GM12878 (cell line): ENCODE data around the gene SLCO4A1. TPM values are rescaled to one million over a fixed set of nuclear protein-coding genes. Genes with fewer than 3 reads are reported as not detected.
A peak's percentile ranks its signal among the peaks of the same experiment; 100 is the strongest.

Experiments used
- BCL11A ChIP-seq: IDR thresholded peaks from 2 replicates; pipeline ENCODE4 v1.6.1; 2011; ENCODE audit warnings: low read depth, low read length
- BCL3 ChIP-seq: IDR thresholded peaks from 2 replicates; pipeline ENCODE4 v1.6.1; 2011; ENCODE audit warnings: borderline replicate concordance, low read depth, mild to moderate bottlenecking, moderate library complexity, low read length; ENCODE audit not compliant: insufficient read depth, poor library complexity, severe bottlenecking
- BCLAF1 ChIP-seq: fragments of 450-650 bp; IDR thresholded peaks from 2 replicates; pipeline ENCODE4 v1.6.1; 2017; ENCODE audit warnings: antibody characterized with exemption, mild to moderate bottlenecking, moderate library complexity
- BMI1 ChIP-seq: fragments of 450-650 bp; IDR thresholded peaks from 2 replicates; pipeline ENCODE4 v1.6.1; 2016; ENCODE audit warnings: mild to moderate bottlenecking, moderate library complexity, borderline replicate concordance
- CHD2 ChIP-seq: IDR thresholded peaks from 2 replicates; pipeline ENCODE4 v1.6.1; 2011; ENCODE audit warnings: low read depth, low read length, improper control_type of control experiment, borderline replicate concordance
- DPF2 ChIP-seq: fragments of 450-650 bp; IDR thresholded peaks from 2 replicates; pipeline ENCODE4 v1.6.1; 2017; ENCODE audit warnings: mild to moderate bottlenecking
- KLF5 ChIP-seq: fragments of 450-650 bp; IDR thresholded peaks from 2 replicates; pipeline ENCODE4 v1.6.1; 2014; ENCODE audit warnings: mild to moderate bottlenecking; ENCODE audit not compliant: partially characterized antibody
- MXI1 ChIP-seq: fragments of 150-350 bp; IDR thresholded peaks from 2 replicates; pipeline ENCODE4 v1.6.1; 2011; ENCODE audit warnings: low read depth, mild to moderate bottlenecking, inconsistent platforms, low read length, improper control_type of control experiment
- NR2C2 ChIP-seq: IDR thresholded peaks from 2 replicates; pipeline ENCODE4 v1.6.1; 2011; ENCODE audit warnings: borderline replicate concordance, low read depth; ENCODE audit not compliant: control insufficient read depth, insufficient read length
- POLR2A ChIP-seq: IDR thresholded peaks from 2 replicates; pipeline ENCODE4 v1.6.1; 2011; ENCODE audit warnings: low read depth, mild to moderate bottlenecking, low read length
- SREBF1 ChIP-seq: IDR thresholded peaks from 2 replicates; pipeline ENCODE4 v1.6.1; 2012; ENCODE audit warnings: mild to moderate bottlenecking, low read length
- SUZ12 ChIP-seq: fragments of 200-600 bp; sonication (generic); IDR thresholded peaks from one replicate; pipeline ENCODE4 v1.6.1; 2018; ENCODE audit warnings: antibody characterized with exemption, mild to moderate bottlenecking; ENCODE audit not compliant: unreplicated experiment
- TCF12 ChIP-seq: IDR thresholded peaks from 2 replicates; pipeline ENCODE4 v1.6.1; 2011; ENCODE audit warnings: low read depth, mild to moderate bottlenecking, low read length
- ZBTB33 ChIP-seq: fragments of 450-650 bp; IDR thresholded peaks from 2 replicates; pipeline ENCODE4 v1.6.1; 2017; ENCODE audit warnings: mild to moderate bottlenecking
- ZNF384 ChIP-seq: IDR thresholded peaks from 2 replicates; pipeline ENCODE4 v1.6.1; 2012; ENCODE audit warnings: low read depth, mild to moderate bottlenecking, low read length, improper control_type of control experiment, borderline replicate concordance
- ZNF622 ChIP-seq: fragments of 450-650 bp; IDR thresholded peaks from 2 replicates; pipeline ENCODE4 v1.6.1; 2017; ENCODE audit warnings: mild to moderate bottlenecking, inconsistent platforms
- polyA plus RNA-seq, 11 experiments: library from polyadenylated mRNA; depleted of rRNA in 4 of 11; unstranded in 6 of 11; stranded (reverse) in 5 of 11; fragments of >200 nt; fragmentation: Nextera tagmentation in 4 of 11; fragmentation: Illumina TruSeq in 1 of 11; extraction: Ambion mirVana in 4 of 11; extraction: Trizol in 1 of 11; gene quantifications; 1 replicate in 1 of 11; 2 replicates in 10 of 11; pipeline versions ENCODE4 v1.2.1 to v1.2.3, GENCODE V29; 2011 to 2016; ENCODE audit warnings: inconsistent platforms in 2 of 11, missing spikeins in 2 of 11, low read depth in 1 of 11
- total RNA-seq, 4 experiments: library from RNA; depleted of rRNA in 3 of 4; stranded (reverse); fragments of >200 nt in 3 of 4; fragmentation: Illumina TruSeq in 1 of 4; extraction: Trizol in 1 of 4; gene quantifications; 2 replicates each; pipeline versions ENCODE4 v1.2.1 to v1.2.3, GENCODE V29; 2013 to 2021
- TF ChIP-seq, protein P1 (sequence below): IDR thresholded peaks from 2 replicates; pipeline ENCODE4 v1.6.1; 2011; ENCODE audit warnings: low read depth, low read length, improper control_type of control experiment, borderline replicate concordance
- TF ChIP-seq, protein P2 (sequence below): fragments of 450-650 bp; IDR thresholded peaks from 2 replicates; pipeline ENCODE4 v1.6.1; 2018; ENCODE audit warnings: borderline replicate concordance, mild to moderate bottlenecking; ENCODE audit not compliant: partially characterized antibody

The SLCO4A1 gene
- total and polyA plus RNA-seq, 10 of the 15 experiments (the other 5 are each of a cell fraction or from before 2014, with no cell fraction given) = 2.1 to 30.7 (median 12.0) TPM

DNA sequence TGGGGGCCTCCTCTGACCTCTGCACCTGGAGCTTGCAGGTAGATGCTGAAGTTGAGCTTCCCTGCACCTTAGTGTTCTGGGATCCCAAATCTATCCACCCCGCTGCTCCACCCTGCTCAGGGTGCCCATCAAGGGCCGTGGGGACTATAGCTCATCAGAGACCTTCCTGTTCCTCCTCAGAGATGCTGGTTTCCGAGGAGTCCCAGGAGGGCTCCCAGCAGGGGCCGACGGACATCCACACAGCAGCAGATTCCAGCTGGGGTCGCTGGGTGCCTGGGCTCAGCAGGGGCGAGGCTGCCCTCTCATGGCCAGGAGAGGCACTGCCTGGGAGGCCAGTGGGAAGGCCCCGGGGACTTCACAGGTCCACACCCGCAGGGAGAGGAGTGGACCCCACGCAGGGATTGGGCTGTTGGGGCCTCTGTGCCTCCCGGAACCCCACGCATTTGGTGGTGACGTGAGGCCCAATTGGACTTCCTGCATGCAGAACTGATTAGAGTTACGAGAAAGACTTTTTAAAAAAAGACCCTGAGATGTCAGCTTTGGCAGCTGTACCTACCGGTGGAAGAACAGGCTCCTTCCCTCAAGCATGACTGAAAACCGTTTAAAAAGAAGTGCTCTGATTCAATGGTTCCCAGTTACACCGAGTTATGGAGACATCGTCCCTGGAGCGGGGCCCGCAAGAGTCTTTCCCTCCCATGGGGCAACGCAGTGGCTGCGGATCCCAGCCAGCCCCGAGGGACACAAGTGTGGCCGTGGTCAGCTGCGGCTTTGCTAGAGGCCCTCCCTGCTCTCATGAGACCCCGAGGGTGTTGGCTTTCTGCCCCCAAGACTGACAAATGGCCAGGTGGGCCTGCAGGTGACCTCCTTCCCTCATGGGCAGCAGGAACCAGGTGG, 25.3 kb upstream of the SLCO4A1 start (continued):
- TF ChIP-seq DPF2 = 0 out of 2 replicates have a peak, but pooled peaks have one; percentile 15
- TF ChIP-seq BCL11A = no peak
- no peak for TF ChIP-seq BCLAF1
- TF ChIP-seq, protein P1, sequence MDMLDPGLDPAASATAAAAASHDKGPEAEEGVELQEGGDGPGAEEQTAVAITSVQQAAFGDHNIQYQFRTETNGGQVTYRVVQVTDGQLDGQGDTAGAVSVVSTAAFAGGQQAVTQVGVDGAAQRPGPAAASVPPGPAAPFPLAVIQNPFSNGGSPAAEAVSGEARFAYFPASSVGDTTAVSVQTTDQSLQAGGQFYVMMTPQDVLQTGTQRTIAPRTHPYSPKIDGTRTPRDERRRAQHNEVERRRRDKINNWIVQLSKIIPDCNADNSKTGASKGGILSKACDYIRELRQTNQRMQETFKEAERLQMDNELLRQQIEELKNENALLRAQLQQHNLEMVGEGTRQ = no peak
- TF ChIP-seq SREBF1 = no peak
- TF ChIP-seq ZNF384 = no peak
- TF ChIP-seq TCF12 = no peak
- TF ChIP-seq, protein P2, sequence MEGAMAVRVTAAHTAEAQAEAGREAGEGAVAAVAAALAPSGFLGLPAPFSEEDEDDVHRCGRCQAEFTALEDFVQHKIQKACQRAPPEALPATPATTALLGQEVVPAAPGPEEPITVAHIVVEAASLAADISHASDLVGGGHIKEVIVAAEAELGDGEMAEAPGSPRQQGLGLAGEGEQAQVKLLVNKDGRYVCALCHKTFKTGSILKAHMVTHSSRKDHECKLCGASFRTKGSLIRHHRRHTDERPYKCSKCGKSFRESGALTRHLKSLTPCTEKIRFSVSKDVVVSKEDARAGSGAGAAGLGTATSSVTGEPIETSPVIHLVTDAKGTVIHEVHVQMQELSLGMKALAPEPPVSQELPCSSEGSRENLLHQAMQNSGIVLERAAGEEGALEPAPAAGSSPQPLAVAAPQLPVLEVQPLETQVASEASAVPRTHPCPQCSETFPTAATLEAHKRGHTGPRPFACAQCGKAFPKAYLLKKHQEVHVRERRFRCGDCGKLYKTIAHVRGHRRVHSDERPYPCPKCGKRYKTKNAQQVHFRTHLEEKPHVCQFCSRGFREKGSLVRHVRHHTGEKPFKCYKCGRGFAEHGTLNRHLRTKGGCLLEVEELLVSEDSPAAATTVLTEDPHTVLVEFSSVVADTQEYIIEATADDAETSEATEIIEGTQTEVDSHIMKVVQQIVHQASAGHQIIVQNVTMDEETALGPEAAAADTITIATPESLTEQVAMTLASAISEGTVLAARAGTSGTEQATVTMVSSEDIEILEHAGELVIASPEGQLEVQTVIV = no peak
- TF ChIP-seq MXI1 = no peak
- no peak for TF ChIP-seq ZNF622
- TF ChIP-seq KLF5 = no peak
- TF ChIP-seq ZBTB33 = no peak
- no peak for TF ChIP-seq POLR2A
- no peak for TF ChIP-seq NR2C2
- TF ChIP-seq CHD2 = no peak
- TF ChIP-seq BMI1 = no peak
- TF ChIP-seq SUZ12 = no peak
- TF ChIP-seq BCL3 = no peak
